NCI-H748 (cell line): ENCODE data around the gene RWDD4.

Experiments
- DNase-seq: peaks from one replicate; lab custom pipeline; 2025; ENCODE audit not compliant: unreplicated experiment; lab: John Stamatoyannopoulos, UW

Gene RWDD4

DNA sequence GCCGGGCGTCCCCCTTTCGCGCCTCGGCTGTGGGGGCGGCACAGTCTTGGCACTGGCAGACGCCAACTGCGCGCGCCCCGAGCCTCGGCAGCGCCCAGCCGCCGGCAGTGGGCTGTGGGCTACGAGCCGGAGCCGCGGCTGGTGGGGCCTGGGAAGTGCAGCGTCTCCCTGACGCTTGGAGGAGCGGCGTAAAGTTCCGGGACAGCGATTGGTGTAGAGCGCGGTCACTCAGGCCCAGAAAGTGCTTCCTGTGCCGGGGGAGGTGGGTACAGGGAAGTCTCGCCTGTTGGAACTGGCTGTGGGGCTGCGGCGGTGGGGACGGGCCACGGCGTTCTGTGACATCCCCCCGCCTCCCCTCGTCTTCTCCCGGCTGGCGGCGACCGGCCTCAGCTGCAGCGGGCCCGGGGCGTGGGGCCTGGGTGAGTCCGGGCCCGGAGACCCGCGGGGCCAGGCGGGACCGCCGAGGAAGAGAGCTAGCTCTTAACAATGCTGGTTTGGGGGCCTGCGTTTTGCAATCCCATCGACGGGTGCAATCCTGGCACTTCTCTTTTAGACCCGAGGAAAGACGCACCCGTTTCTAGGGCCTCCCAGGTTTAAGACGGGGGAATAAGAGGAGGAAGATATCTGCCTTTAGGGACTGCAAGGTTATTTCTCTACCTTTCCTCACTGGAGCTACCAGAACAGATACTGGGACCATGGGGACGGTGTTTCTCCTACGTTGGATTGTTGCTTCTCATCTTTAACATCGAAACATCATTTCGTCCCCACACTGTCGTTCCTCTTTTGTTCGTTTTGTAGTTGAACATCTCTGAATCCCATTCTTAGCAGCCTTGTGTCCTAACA, at the start of gene RWDD4, which contains the start of gene TRAPPC11:
RWDD4 (minus strand) TSS at position 157 of the 843 bp plus-strand sequence. CDS start 233 bp downstream, outside the sequence.
TRAPPC11 (plus strand) TSS at position 265 of the 843 bp plus-strand sequence. CDS start 4,575 bp downstream, outside the sequence.
- DNase-seq = peak; percentile 96

DNA sequence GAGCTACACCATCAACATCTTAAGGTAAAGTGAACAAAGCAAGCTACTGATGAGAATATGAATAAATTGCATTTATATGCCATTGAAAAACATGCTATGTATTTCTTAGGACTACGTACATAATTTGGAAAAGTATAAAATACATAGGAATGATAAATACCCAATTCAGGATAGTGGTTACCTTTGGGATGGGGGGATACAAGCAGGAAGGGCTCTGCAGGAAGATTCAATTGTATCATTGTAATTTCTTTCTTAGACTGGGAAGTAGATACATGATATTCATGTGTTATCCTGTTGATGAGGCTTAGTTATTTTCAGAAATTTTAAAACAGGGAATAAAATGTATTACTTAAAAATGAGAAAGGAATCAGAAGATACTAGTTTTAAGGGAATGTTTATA, 43.5 kb upstream of the RWDD4 start:
- no peak for DNase-seq

DNA sequence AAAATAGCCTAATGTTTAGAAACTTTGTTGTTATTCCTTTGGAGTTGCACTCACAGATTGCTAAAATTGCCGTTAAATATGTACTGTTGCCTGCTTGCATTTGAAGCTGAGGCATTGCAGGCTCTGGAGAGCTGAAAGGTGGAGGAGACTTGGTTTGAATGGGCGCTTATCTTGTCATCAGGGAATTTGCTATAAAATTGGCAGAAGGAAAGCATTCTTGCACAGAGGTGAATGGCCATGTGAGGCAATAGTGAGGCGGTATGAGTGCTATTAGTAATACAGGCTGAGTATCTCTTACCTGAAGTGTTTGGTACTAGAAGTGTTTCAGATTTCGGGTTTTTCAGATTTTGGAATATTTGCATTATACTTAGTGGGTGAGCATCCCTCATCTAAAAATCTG, 41.4 kb upstream of the RWDD4 start:
- no peak for DNase-seq

- DNase-seq = no peak
These were observed 39.9 kb upstream of the RWDD4 start for GRCh38 chr4:183698909-183699308.

DNA sequence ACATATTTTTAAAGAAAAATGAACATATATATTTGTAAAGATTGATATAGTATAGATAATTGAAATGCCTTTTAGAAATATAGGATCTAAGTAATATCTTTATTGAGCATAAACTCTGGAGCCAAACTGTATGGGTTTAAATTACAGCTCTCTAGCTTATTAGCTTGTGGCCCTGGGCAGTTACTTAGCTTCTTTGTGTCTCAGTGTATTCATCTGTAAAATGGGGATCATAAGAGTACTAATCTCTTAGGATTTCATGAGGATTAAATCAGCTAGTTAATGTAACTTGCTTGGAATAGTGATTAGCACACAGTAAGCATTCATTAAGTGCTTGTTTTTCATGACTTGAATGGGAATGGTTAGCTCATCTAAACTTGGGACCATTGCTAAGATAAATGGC, 32.9 kb upstream of the RWDD4 start:
- no peak for DNase-seq

- DNase-seq = no peak
These were observed 32.0 kb upstream of the RWDD4 start for GRCh38 chr4:183691006-183691405.

DNA sequence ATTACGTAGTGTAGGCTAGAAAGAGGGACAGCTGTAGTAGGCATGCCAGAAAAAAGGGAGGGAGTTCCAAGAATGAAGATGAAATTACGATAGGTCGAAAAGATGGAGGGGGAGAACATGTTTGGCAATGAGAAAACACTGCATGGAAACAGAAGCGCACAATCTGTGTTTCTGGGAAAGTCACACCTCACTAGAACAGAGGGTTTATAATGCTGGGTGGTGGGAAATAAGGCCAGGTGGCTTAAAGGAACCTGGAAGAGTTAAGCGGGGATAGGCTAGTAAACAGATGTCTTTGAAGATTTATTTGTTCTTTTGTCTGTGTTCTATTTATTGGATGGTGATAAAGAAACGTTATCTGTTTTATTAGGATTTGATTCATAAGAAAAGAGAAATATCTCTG, 29.2 kb upstream of the RWDD4 start:
- no peak for DNase-seq

GRCh38 chr4:183686461-183686860, 27.5 kb upstream of the RWDD4 start:
- DNase-seq = no peak

- no peak for DNase-seq
These were observed 22.1 kb upstream of the RWDD4 start for GRCh38 chr4:183681119-183681518.

DNA sequence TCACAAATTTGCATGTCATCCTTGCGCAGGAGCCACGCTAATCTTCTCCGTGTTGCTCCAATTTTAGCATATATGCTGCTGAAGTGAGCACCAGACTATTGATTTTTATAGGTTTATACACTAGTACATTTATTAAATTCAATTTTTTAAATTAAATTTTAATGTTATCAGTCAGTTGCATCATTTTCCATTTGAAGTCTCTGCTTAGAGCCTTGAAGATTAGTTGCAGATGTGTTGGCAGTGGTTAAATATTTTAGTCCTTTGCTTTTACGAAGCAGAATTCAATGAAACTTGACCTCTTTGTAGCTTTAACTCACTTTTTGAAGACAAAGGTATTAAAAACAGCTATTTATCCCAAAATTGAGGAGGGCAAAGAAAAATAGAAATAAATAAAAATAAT, 16.6 kb upstream of the RWDD4 start:
- DNase-seq = no peak

GRCh38 chr4:183674153-183674552, 15.2 kb upstream of the RWDD4 start:
- DNase-seq = no peak

DNA sequence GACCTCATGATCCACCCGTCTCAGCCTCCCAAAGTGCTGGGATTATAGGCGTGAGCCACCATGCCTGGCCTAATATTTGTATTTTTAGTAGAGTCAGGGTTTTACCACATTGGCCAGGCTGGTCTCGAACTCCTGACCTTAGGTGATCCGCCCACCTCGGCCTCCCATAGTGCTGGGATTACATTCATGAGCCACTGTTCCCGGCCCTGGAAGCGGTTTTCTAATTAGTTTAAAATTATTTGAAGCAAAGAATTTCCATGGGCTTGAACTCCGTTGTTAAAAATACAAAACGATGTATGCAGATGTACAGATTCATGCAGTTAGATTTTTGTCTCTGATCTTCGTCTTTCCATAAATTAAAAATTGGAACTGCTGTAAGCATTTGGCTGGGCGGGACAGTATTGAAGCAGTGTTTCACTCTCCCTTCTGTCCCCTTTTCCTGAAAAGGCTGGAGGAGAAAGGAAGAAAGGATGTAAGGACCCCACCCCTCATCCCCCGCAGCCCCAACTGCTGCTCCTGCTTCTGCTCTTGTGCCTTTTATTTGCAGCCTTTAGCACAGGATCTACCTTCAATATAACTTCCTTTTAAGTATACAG, 12.1 kb upstream of the RWDD4 start:
- DNase-seq = no peak

DNA sequence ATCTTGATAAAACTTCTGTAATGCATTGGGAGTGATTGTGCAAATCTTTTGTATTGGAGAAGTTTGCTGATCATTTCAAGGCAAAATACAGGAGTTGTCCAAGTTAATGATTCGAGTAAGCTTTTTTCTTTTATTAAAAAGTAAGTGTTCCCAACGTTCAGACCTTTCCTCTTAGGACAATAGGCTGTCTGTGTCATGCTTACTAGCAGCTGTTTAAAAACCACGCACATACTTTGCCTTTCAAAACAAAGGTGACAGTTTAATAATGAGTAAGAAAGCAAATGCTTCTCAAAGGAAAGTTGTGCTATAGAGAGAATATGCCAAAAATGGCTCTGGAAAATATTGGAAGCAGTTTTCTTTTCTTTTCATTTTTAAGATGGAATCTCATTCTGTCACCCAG, 11.3 kb upstream of the RWDD4 start:
- no peak for DNase-seq

DNA sequence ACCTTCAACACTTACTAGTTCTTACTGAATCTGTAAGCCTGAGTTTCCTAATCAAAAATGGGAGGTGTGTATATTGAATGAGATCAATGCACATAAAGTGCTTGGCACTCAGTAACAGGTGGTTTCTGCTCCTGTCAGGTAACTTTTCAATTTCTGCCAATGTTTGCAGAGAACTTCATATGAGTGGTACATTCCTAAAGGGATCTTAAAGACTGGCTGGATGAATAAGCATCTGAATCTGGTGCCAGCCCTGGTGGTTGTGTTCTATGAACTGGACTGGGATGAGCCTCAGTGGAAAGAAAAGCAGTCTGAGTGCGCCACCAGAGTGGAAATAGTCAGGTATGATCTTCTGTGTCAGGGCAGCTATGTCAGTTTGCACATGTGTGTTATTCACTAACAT, 7.1 kb upstream of the RWDD4 start:
- DNase-seq = no peak

GRCh38 chr4:183659872-183660242, 872 bp upstream of the RWDD4 start:
- DNase-seq = peak; percentile 20

DNA sequence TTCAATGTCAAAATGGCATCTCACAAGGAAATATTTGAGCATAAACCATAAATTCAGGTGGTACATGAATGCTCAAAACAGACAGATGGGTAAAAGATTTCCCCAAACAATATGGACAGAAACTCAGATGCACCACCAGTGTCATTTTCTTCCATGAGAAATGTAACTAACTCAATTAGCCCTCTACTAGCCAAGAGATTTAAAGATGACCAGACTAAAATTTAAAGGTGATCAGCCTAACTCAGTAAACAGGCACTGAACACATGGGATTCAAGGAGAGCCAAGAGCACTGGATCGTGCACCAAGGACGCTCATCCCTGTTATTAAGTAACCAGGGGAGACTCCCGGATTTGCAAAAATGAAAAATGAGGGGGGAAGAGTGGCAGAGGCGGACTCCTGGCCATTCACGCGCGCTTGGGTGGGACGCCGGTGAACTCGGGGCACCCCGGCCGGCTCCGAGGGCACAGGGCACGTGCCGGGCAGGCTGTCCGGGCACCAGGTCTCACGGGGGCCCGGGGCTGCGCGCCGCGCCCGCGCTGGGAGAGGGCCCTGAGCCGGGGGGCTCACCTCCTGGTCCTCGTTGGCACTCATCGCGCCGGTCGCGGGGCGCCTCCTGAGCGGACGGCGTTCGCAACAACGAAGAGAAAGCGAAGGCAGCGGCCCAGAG, 490 bp downstream of the RWDD4 start:
- DNase-seq = peak; percentile 19

GRCh38 chr4:183657564-183657963, 1.4 kb downstream of the RWDD4 start:
- no peak for DNase-seq

DNA sequence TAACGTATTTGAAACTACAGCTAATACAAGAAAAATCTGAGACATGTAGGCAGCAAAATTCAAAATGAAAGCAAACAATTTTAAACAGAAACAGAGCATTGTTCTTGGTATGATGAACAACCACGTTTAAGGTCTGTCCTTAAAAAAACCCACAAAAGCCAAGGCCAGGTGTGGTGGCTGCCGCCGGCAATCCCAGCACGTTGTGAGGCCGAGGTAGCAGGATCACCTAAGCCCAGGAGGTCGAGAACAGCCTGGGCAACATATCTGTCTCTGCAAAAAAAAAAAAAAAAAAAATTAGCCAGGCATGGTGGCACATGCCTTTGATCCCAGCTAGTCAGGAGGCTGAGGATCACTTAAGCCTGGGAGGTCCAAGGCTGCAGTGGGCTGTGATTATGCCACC, 13.7 kb downstream of the RWDD4 start:
- no peak for DNase-seq

DNA sequence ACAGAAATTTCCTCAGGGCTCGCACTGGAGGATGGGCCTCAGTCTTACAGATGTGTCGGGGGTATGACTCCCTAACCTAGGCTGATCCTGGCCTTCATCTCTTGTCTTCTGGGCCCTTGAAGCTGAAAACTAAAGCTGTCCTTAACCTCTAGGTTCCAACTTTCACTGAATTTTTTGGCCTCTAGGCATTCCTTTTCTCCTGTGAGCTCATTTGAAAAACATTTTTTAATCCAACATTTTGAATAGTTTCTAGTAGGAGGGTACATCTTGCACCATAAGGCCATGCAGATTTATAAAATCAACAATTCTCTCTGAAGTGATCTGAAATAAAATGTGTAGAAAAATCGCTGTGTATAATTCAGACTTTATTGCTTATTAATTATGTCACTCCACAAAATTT, 19.7 kb downstream of the RWDD4 start:
- DNase-seq = no peak

- DNase-seq = no peak
These were observed 20.5 kb downstream of the RWDD4 start for GRCh38 chr4:183638436-183638835.

DNA sequence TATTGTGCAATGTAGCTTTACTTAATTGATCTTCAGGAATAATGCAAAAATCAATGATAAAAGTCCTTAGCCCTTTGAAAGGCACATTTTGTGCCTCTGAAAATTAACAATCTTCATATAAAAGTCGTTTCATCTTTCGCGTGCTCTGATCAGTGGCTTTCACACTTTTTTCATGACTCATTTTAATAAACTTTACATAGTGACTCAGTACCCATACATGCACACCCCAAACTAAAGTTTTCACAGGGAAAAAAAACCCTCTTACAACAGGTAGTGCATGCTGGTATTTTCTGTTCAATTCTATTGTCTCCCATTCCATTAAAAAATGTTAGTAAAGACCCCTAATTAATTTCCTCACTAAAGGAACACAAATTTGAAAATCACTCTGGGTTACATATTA, 21.5 kb downstream of the RWDD4 start:
- no peak for DNase-seq

DNA sequence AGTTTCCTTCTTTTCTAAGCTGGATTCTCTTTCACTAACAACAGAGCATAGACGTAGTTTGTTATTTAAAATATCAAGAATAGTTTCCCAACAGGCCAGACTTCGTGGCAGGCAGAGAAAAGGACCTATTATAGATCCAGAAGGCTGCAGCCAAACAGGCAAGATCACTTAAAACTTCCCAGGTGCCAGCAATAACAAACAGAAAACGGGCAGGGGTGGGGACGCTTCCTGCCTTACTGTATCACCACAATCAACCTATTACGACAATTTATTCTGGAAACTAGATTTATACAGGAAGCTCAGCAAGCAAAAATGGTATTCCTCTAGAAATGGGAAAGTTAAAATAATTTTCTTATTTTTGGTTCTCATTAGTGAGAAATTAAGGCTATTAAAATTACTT, 22.1 kb downstream of the RWDD4 start:
- peak; percentile 26 for DNase-seq
